HG02571 (cell line): ENCODE results near the gene ATXN7.

Source experiments
- ATAC-seq: cut with Tn5 transposase; IDR thresholded peaks from one replicate; pipeline ENCODE4 v1.9.1; 2021; ENCODE audit warnings: mild to moderate bottlenecking, moderate library complexity; ENCODE audit not compliant: unreplicated experiment

Gene ATXN7

GRCh38 chr3:63980830-63981498, 117.3 kb downstream of the ATXN7 start:
- ATAC-seq = no peak

GRCh38 chr3:63981980-63982379, 118.3 kb downstream of the ATXN7 start:
- ATAC-seq = no peak

GRCh38 chr3:63984391-63984790, 120.7 kb downstream of the ATXN7 start:
- ATAC-seq = no peak

- no peak for ATAC-seq
Observed at GRCh38 chr3:63986146-63986545, 122.5 kb downstream of the ATXN7 start.

- ATAC-seq = no peak
Observed at GRCh38 chr3:63986831-63987230, 123.2 kb downstream of the ATXN7 start.

GRCh38 chr3:63988943-63989342, 125.3 kb downstream of the ATXN7 start:
- ATAC-seq = no peak

- no peak for ATAC-seq
Observed at GRCh38 chr3:63990204-63990603, 126.5 kb downstream of the ATXN7 start.

GRCh38 chr3:63990733-63991132, 127.1 kb downstream of the ATXN7 start:
- no peak for ATAC-seq

- no peak for ATAC-seq
Observed at GRCh38 chr3:63991666-63992065, 128.0 kb downstream of the ATXN7 start.

- no peak for ATAC-seq
Observed at GRCh38 chr3:63992516-63993209, 129.0 kb downstream of the ATXN7 start.

GRCh38 chr3:63993653-63994079, 130.0 kb downstream of the ATXN7 start:
- ATAC-seq = peak; percentile 87

- no peak for ATAC-seq
Observed at GRCh38 chr3:63995086-63995485, 131.4 kb downstream of the ATXN7 start.

GRCh38 chr3:63998852-63999754, 135.4 kb downstream of the ATXN7 start:
- no peak for ATAC-seq

GRCh38 chr3:64000453-64001055, 136.9 kb downstream of the ATXN7 start:
- ATAC-seq = no peak

GRCh38 chr3:64002233-64002632, 138.6 kb downstream of the ATXN7 start:
- ATAC-seq = no peak

- ATAC-seq = no peak
Observed at GRCh38 chr3:64003589-64003988, 139.9 kb downstream of the ATXN7 start.

GRCh38 chr3:64008017-64008416, 144.3 kb downstream of the ATXN7 start:
- ATAC-seq = no peak

- no peak for ATAC-seq
Observed at GRCh38 chr3:64008487-64009351, 145.1 kb downstream of the ATXN7 start.

GRCh38 chr3:64009528-64009927, 145.9 kb downstream of the ATXN7 start:
- no peak for ATAC-seq

- no peak for ATAC-seq
Observed at GRCh38 chr3:64010199-64010598, 146.5 kb downstream of the ATXN7 start.
